Endothelial cell of hepatic sinusoid (primary cell): ENCODE measurements around the gene BMERB1.
"Not testable (repeated sequence)": the region's sequence is repeated elsewhere in the genome, so short reads cannot be mapped to it uniquely, and the experiment has no call there.

Experiments used
- in situ Hi-C: cut with HindIII; loops from 2 replicates; pipeline ENCODE4 v1.10.0; 2017; ENCODE audit warnings: low sequenced_read_pairs

The BMERB1 gene

DNA sequence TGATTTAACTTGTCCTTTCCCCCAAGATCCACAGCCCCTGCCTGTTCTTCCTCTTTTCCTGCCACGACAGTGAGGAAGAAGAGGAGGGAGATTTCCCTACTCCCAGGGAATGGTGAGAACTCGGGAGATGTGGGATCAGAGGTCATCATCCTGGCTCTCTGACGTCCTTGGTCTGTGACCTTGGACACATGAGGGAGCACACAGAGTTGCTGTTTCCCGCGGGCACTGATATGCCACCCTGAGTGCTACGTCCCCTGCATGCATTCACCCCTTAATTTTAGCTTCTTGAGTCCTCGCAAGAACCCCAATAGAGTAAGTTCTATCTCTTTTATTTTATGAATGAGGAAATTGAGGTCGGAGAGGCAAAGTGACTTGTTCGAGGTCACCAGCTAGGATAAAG is 85.4 kb downstream of the BMERB1 start:
- in situ Hi-C loops = no loop called here

DNA sequence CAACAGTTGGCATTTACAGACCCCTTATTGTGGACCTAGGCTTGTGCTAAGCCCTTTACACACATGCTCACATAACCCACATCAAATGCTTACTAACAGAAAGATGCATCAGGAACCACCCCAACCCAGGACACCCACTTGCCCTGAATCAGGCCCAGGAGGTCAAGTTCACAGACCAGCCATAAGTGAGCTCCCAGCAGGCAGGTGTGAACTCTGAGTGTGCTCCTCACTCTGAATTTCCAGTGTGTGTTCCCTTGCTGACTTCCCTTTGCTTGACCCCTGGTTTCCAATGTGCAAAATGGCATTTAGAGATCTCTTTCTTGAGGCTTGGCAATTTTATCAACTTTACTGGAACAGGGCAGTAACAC is 87.0 kb downstream of the BMERB1 start:
- in situ Hi-C loops = no loop called here

DNA sequence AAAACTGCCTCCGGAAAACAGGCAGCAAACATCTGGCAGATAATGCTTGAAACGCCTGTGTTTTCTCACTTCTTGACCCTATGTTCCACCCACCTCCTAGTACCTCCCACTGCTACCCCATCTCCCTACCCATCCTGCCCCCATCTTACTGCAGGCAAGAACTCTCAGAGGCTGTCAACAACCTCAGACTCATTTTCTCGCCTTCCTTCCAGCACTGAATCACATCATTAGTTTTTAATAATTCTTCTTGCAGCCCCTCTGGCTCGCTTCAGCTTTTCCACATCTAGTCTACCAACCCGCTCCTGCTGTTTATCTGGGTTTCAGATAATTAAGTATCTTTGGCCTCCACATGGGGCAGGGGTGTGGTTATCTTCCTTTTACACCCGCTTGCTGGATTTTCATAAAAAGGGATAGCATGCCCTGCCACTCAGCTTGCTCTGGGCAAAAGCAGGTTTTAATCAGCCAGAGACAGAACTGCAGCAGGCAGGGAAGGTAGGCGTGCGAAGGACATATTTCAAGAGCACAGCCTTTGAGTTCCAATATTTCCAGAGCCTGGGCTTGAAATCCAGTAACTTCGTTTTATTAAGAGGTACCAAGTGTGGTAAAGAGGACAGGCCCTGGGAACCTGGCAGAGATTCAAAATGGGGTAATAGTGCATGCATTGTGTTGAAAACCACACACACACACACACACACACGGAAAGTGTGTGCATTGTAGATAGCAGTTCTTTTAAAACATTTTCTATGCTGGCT is 87.5 kb downstream of the BMERB1 start:
- in situ Hi-C loops = no loop called here

DNA sequence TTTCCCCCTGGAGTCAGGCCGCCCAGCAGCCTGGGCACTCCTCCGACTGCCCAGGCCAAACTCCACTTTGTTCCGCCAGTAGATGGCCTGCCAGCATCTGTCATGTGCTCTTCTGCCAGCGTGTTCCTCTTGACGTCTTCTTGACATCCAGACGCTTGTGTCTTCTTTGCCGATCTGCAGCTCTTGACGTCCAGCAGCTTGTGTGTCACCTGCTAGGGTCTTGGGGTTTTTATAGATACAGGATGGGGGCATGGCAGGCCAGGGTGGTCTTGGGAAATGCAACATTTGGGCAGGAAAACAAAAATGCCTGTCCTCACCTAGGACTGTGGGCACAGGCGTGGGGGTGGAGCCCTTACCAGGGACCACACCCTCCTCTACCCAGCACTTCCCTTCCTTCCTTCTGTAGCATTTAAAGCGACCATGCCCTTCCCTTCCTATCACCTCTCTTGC is 88.7 kb downstream of the BMERB1 start:
- in situ Hi-C loops = no loop called here

DNA sequence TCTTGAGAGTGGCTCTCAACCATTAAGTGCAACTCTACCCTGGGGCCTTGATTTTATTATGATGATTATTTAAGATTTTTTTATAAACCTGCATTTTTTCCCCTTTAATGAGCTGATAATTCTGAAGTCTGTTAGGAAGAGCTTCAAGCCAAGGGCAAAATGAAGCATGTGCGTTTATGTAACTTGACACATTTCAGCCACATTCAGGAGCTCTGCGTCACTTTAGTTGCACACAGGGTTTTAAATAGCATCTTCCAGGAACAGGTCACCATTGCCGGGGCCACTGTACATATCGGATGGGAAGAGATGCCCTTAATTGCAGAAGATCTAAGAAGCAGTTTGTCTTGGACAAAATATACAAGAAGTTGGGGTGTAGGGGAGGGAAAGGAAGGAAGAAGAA is 89.6 kb downstream of the BMERB1 start:
- in situ Hi-C loops = no loop called here

DNA sequence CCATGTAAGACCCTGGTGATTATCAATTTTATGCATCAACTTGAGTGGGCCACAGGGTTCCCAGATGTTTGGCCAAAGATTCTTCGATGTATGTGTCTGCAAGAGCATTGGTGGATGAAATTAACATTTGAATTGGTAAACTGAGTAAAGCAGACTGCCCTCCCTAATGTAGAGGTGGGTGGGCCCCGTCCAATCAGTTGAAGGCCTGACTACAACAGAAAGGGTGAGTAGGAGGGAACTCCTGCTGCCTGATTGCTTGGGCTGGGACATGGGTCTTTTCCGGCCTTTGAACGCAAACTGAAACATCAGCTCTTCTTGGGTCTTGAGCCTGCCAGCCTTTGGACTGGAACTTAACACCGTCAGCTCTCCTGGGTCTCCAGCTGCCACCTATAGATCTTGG is 90.6 kb downstream of the BMERB1 start:
- in situ Hi-C loops = no loop called here

DNA sequence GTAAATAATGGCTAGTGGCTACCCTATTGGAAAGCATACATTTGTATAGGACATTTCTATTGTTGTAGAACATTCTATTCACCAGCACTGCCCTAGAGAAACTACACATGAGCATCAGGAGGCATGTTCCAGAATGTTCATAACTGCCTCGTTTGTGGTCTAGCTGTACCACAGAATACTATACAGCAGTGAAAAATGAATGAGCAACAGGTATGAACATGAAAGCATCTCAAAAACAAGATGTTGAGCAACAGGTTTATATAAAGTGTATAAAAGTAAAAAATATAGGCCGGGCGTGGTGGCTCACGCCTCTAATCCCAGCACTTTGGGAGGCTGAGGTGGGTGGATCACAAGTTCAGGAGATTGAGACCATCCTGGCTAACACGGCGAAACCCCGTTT is 91.7 kb downstream of the BMERB1 start:
- in situ Hi-C loops = no loop called here

DNA sequence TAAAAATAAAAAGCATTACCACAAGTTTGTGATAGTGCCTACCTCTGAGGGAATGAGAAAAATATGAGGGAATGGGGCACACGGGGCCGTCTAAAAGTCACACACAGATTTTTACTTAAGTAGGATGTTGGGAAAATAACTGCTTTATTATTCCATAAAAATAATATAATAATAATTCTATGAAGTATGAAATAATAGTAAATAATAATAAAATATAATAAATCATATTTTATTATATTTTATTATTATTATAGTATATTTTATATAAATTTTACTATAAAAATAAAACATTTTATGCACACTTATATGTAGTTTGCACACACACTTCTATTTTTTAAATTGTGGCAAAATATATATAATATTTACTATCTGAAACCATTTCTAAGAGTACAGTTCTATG is 92.3 kb downstream of the BMERB1 start:
- in situ Hi-C loops = no loop called here

DNA sequence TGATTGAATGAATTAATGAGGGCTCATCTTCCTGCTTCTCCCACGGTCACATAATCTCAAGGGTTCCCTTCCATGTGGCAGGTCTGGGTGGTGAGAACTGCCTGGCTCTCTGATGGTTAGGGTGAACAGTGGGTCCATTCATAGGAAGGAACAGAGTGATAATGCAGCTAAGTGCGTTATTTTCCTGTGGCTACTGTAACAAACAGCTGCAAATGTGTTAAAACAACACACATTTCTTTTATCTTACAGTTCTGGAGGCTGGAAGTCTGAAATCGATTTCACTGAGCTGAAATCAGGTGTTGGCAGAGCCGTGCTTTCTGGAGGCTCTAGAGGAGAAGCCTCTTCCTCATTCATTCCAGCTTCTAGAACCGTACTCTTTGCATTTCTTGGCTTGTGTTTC is 95.3 kb downstream of the BMERB1 start:
- in situ Hi-C loops = loop anchor here (5.0 kb wide), 1 partner anchor 68 kb away; no protein-coding TSS in a partner anchor

DNA sequence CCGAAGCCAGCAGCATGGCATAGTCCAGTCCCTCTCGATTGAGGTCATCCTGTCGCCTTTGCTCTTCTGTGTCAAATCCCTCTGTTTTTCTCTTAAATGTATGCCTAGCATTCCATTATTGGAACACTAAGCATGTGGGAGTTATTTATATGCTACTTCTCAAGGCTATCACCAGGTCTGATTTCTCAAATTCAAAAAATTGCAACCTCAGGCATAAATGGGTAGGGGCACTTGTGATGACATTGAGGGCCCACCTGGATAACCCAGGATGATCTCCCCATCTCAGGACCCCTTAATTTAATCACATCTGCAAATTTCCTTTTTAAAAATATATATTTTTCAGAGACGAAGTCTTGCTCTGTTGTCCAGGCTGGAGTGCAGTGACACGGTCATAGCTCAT is 95.7 kb downstream of the BMERB1 start:
- in situ Hi-C loops = loop anchor here (5.0 kb wide), 1 partner anchor 67 kb away; no protein-coding TSS in a partner anchor

DNA sequence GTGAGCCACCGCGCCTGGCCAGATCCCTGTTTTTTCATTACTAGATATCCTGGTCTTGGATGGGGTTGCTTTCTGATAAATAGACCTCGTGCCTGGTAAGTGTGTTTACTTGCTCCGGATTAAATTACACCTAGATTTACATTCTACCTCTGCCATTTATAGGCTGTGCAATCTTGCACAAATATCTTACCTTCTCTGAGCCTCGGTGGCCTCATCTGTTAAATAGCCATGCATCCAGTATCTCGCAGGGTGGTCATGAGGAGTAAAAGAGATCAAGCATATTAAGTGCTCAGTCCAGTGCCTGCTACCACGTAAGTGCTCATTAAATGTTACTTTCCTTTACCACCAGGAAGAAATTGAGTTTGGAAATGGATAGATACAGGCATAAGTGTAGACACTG is 98.4 kb downstream of the BMERB1 start:
- in situ Hi-C loops = loop anchor here (5.0 kb wide), 1 partner anchor 64 kb away; no protein-coding TSS in a partner anchor

DNA sequence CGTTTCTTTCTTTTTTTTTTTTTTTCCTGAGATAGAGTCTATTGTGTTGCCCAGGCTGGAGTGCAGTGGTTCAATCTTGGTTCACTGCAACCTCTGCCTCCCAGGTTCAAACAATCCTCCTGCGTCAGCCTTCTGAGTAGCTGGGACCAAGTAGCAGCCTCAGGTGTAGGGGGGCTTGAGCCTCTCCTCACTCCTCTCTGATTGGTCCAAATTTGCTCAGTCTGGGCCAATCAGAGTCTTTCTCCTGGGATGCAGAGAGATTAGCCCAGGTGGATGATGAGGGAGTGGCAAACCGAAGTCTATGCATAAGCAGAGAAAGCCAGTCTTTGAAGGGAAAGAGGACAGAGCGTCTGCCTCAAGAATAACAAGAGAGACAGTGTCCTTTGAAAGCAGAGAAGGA is 99.0 kb downstream of the BMERB1 start:
- in situ Hi-C loops = loop anchor here (5.0 kb wide), 1 partner anchor 64 kb away; no protein-coding TSS in a partner anchor

DNA sequence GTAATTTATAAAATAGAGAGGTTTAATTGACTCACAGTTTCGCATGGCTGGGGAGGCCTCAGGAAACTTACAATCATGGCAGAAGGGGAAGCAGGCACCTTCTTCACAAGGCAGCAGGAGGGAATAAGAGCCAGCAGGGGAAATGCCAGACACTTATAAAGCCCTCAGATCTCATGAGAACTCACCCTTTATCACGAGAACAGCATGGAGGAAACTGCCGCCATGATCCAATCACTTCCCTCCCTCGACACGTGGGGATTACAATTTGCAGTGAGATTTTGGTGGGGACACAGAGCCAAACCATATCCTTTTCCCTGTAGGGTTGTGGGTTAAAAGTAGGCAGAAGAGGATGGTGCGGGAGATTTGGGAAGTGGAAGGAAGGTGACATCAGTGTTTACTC is 101.4 kb downstream of the BMERB1 start:
- in situ Hi-C loops = no loop called here

DNA sequence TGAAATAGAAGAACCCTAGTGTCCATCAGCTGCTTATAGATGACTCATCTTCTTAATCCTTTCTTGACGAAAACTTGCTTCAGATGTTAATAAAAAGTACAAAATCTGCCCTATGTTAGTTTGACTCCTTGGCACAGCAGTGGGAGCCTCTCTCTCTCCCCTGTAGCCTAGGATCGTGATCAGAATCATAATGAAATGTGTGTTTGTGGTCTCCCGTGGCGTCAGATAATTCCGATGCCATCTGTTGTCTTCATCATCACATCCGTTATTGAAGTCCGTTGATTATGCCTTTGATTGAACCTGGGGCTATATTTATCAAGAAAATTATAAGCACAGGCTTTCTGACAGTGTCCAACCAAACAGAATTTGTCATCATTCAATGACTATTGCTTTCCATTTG is 102.5 kb downstream of the BMERB1 start:
- in situ Hi-C loops = no loop called here

DNA sequence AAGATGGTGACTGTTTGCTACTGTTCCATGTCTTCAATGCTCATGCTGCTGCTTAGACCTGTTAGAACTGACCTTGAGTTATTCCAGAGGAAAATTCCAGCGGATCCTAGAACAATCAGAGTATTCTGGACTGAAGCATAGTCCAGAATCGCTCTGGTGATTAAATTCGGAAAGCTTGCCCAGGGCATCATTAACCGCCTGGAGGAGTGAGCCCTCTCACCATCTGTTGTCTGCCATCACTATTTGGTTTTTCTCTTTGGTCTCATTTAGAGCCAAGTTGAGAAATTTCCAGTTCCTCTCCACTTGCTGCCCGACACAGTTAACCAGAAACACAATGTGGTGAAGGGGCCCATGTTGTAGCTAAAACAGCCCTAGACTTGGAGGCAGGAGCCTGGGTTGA is 104.1 kb downstream of the BMERB1 start:
- in situ Hi-C loops = no loop called here

DNA sequence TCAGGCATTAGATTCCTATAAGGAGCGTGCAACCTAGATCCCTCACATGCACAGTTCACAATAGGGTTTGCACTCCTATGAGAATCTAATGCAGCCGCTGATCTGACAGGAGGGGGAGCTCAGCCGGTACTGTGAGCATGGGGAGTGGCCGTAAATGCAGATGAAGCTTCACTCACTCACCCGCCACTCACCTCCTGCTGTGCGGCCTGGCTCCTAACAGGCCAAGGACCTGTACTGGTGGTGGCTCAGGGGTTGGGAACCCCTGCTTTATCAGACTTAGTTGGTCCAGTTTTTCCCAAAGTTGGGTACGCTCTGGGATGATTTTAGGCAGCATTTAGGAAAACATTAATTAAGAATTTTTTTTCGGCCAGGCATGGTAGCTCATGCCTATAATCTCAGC is 104.8 kb downstream of the BMERB1 start:
- in situ Hi-C loops = no loop called here

DNA sequence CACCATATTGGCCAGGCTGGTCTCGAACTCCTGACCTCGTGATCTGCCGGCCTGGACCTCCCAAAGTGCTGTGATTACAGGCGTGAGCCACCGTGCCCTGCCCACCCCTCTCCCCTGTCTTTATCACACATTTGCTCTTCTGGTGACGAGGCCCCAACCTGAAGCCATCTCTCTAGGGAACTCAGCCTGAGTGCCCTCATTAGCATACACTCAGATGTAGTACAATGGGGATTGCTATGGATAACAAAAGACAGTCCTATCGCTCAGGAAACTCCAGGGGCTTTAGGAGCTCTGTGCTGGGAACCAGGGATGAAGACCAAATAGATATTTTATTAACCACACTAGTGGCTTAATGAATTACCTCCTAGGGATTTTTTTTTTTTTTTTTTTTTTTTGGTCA is 107.9 kb downstream of the BMERB1 start:
- in situ Hi-C loops = no loop called here

DNA sequence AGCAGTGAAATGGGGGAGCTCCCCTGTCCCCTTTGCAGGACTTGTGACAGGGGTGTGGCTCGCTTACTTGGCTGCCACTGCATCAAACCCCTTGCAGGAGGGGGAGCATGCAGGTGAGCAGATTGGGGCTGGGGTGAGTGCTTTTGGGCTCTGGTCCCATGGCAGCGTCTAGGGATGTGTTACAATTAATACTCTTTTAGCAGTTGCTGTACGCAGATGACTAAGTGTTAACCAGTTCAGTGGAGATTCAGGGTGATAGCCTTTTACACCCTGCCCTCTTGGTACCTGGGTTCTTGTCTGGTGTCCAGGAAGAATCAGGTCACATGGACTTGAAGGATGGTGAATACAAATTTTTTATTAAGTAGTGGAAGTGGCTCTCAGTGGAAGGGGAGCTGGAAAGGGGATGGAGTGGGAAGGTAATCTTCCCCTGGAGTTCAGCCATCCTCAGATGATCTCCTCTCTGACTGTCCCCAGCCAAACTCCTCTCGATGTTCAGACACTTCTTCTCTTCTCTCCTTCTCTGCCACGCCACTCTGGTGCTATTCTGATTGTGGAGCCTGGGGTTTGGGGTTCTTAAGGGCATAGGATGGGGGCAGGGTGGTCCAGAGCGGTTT is 108.5 kb downstream of the BMERB1 start:
- in situ Hi-C loops = no loop called here

DNA sequence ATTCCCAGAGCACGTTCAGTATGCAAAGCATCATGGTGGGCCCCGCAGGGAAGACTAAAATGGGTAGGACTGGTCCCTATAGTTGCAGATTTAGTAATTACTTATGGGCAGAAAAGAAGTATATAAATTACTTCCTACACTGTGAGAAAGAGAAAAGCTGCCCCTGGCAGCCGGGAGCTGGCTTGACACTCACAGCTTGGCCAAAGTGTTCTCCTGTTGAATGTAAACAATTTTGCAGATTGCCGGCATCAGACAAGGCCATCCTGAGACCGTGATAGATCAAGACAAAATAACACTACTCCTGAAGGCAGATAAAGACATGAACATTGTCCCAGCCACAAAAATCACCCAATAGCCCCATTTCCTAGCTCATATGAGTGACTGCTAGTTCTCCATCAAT is 110.0 kb downstream of the BMERB1 start:
- in situ Hi-C loops = no loop called here

DNA sequence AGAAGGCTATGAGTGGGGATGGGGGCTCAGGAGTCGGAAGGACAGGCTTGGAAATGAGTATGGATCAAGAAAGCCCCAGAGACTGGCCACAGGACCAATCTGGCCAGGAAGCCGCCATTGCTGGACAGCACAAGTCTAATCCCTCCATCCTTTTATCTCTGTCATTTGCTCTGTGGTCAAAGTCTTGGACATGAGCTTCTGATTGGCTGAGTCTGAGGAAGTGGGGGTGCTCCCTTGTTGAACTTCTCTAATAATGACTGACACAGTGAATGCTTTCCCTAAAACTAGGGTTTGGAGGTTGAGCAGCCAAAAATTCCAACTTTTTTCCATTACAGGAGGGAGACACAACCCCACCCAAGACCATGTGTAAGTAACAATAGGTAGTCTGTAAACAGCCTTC is 111.2 kb downstream of the BMERB1 start:
- in situ Hi-C loops = no loop called here

DNA sequence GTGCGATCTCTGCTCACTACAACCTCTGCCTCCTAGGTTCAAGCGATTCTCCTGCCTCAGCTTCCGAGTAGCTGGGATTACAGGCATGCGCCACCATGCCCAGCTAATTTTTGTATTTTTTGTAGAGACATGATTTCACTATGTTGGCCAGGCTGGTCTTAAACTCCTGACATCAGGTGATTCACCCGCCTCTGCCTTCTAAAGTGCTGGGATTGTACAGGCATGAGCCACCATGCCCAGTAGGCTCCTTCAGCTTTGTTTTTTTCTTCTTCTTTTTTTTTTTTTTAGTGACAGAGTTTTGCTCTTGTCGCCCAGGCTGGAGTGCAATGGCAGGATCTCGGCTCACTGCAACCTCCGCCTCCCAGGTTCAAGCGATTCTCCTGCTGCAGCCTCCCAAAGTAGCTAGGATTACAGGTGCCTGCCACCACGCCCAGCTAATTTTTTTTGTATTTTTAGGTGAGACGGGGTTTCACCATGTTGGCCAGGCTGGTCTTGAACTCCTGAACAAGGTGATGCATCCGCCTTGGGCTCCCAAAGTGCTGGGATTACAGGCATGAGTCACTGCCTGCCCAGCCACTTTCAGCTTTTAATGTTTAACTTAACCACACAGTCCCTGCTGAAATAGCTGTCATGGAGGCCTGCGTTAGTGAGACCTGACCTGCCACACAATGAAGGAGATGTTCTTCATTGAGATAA is 112.8 kb downstream of the BMERB1 start:
- in situ Hi-C loops = not testable (repeated sequence)

DNA sequence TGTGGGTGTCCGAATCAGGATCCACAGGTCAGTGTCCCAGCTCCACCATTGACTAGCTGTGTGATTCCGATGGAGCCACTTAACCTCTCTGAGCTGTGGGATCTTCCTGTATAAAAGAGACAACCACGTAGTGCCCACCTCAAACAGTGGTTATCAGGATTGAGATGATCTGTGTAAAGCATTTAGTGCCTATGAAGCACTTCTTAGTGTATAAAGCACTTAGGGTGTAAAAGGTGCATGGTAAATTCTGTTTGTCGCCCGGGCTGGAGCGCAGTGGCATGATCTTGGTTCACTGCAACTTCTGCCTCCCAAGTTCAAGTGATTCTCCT is 113.3 kb downstream of the BMERB1 start:
- in situ Hi-C loops = no loop called here
